CD4-positive, CD25-positive, alpha-beta regulatory T cell (primary cell): ENCODE results near the gene ATXN1L. TPM values are rescaled to one million over a fixed set of nuclear protein-coding genes. Genes with fewer than 3 reads are reported as not detected.
"Not testable (repeated sequence)": the region's sequence is repeated elsewhere in the genome, so short reads cannot be mapped to it uniquely, and the experiment has no call there.

Source experiments
- ATAC-seq, 2 donors: fragments of 150-1000 bp; cut with Tn5 transposase; one replicate each; pipeline ENCODE4 v1.10.0; 2021; ENCODE audit warnings: low read depth in 2 of 2, moderate number of reproducible peaks in 2 of 2, moderate library complexity in 1 of 2
- DNase-seq, 3 donors: peaks; one replicate each; pipeline versions ENCODE4 v3.0.0 to v3.0.0-alpha.2; 2012 to 2022; ENCODE audit warnings: mixed read lengths in 1 of 3
- H3K27ac ChIP-seq: one replicate; pipeline ENCODE4 v1.7.0; 2013; ENCODE audit warnings: mild to moderate bottlenecking, low read length; ENCODE audit not compliant: insufficient read depth, poor library complexity, severe bottlenecking
- H3K27me3 ChIP-seq: one replicate; pipeline ENCODE4 v1.7.0; 2013; ENCODE audit warnings: low read length; ENCODE audit not compliant: control insufficient read depth, insufficient read depth
- H3K36me3 ChIP-seq: one replicate; pipeline ENCODE4 v1.7.0; 2013; ENCODE audit warnings: mild to moderate bottlenecking, low read length, moderate library complexity; ENCODE audit not compliant: control insufficient read depth, insufficient read depth
- H3K4me1 ChIP-seq: 2 replicates; pipeline ENCODE4 v1.7.0; 2013; ENCODE audit warnings: mild to moderate bottlenecking, low read length; ENCODE audit not compliant: insufficient read depth, control insufficient read depth, poor library complexity, severe bottlenecking
- H3K4me3 ChIP-seq: one replicate; pipeline ENCODE4 v1.7.0; 2013; ENCODE audit warnings: low read depth, mild to moderate bottlenecking, low read length, moderate library complexity
- H3K9me3 ChIP-seq, 2 experiments: 1 replicate in 1 of 2; 2 replicates in 1 of 2; pipeline ENCODE4 v1.7.0; 2013; ENCODE audit warnings: low read length in 2 of 2, mild to moderate bottlenecking in 1 of 2, moderate library complexity in 1 of 2; ENCODE audit not compliant: control insufficient read depth in 2 of 2
- H3K27ac Mint-ChIP-seq, 3 donors: one replicate each; pipeline ENCODE4 v1.8.0; 2020 to 2022; ENCODE audit warnings: mild to moderate bottlenecking in 3 of 3, mixed read lengths in 3 of 3, moderate library complexity in 2 of 3
- H3K27me3 Mint-ChIP-seq: one replicate; pipeline ENCODE4 v1.8.0; 2022; ENCODE audit warnings: mild to moderate bottlenecking, mixed read lengths
- H3K36me3 Mint-ChIP-seq: one replicate; pipeline ENCODE4 v1.8.0; 2020; ENCODE audit warnings: mixed read lengths
- H3K4me1 Mint-ChIP-seq, 4 donors: one replicate each; pipeline ENCODE4 v1.8.0; 2020 to 2022; ENCODE audit warnings: mixed read lengths in 4 of 4, mild to moderate bottlenecking in 1 of 4
- H3K4me3 Mint-ChIP-seq, 4 donors: one replicate each; pipeline ENCODE4 v1.8.0; 2020 to 2022; ENCODE audit warnings: mild to moderate bottlenecking in 4 of 4, mixed read lengths in 4 of 4, moderate library complexity in 3 of 4
- H3K9me3 Mint-ChIP-seq, 7 donors: one replicate each; pipeline ENCODE4 v1.8.0; 2020 to 2022; ENCODE audit warnings: mixed read lengths in 7 of 7, mild to moderate bottlenecking in 3 of 7, moderate library complexity in 2 of 7
- polyA plus RNA-seq, 4 donors: library from polyadenylated mRNA; unstranded; fragments of 300-500 nt; fragmentation: Illumina TruSeq; gene quantifications; one replicate each; pipeline ENCODE4 v1.2.3, GENCODE V29; 2021
- total RNA-seq: library from RNA; stranded (reverse); gene quantifications from one replicate; pipeline ENCODE4 v1.2.3, GENCODE V29; 2022

Gene ATXN1L
- total and polyA plus RNA-seq, 5 donors from 2014 or later: 7.7 to 46.8 (median 11.1) TPM

- Mint-ChIP-seq H3K4me3 (peak overlapping the region in 3 of 4 donors; percentile 44 to 73 (median 70)), H3K36me3 (peaks cover 34% of the 10 kb centered on the region), H3K27ac (peak overlapping the region; percentile 86 to 99 (median 87)), H3K27me3 (no peaks in the 10 kb centered on the region), H3K4me1 (peaks cover 24 to 72% (median 62%) of the 10 kb centered on the region in 4 donors), H3K9me3 (no peaks in the 10 kb centered on the region)
- ATAC-seq (peak in 1 of 2 donors; percentile 23), DNase-seq (peak in 1 of 3 donors; percentile 74)
- H3K27me3 ChIP-seq: no peaks in the 10 kb centered on the region
- peaks cover 46% of the 10 kb centered on the region for H3K36me3 ChIP-seq
- peaks cover 26% of the 10 kb centered on the region for H3K4me1 ChIP-seq
- no peaks in the 10 kb centered on the region for H3K9me3 ChIP-seq
- no peak overlapping the region for H3K27ac ChIP-seq
- peak overlapping the region; percentile 21 for H3K4me3 ChIP-seq
These were observed 7.6 kb downstream of the ATXN1L start for GRCh38 chr16:71853413-71853812.

- Histone ChIP-seq H3K4me3 (no peak overlapping the region), H3K4me1 (peaks cover 26% of the 10 kb centered on the region), H3K27ac (no peak overlapping the region), H3K9me3 (no peaks in the 10 kb centered on the region), H3K36me3 (peaks cover 46% of the 10 kb centered on the region), H3K27me3 (no peaks in the 10 kb centered on the region)
- peaks cover 35% of the 10 kb centered on the region for H3K36me3 Mint-ChIP-seq
- peak overlapping the region in 2 of 3 donors; percentile 86 to 87 for H3K27ac Mint-ChIP-seq
- no peaks in the 10 kb centered on the region for H3K27me3 Mint-ChIP-seq
- H3K4me3 Mint-ChIP-seq: peak overlapping the region in 3 of 4 donors; percentile 28 to 85 (median 73)
- peaks cover 28 to 78% (median 60%) of the 10 kb centered on the region in 4 donors for H3K4me1 Mint-ChIP-seq
- ATAC-seq: no peak
- DNase-seq: no peak
- no peaks in the 10 kb centered on the region for H3K9me3 Mint-ChIP-seq
These were observed 8.7 kb downstream of the ATXN1L start for GRCh38 chr16:71854369-71854948.

GRCh38 chr16:71855937-71856662 lies 10.3 kb downstream of the ATXN1L start:
- peaks cover 42% of the 10 kb centered on the region for H3K36me3 ChIP-seq
- Mint-ChIP-seq H3K27ac (peak overlapping the region in 2 of 3 donors; percentile 30 to 81), H3K36me3 (peaks cover 25% of the 10 kb centered on the region), H3K4me1 (peaks cover 28 to 72% (median 54%) of the 10 kb centered on the region in 4 donors), H3K27me3 (no peaks in the 10 kb centered on the region), H3K9me3 (no peaks in the 10 kb centered on the region), H3K4me3 (peak overlapping the region; percentile 20 to 46 (median 28))
- no peaks in the 10 kb centered on the region for H3K27me3 ChIP-seq
- no peaks in the 10 kb centered on the region for H3K9me3 ChIP-seq
- peaks cover 26% of the 10 kb centered on the region for H3K4me1 ChIP-seq
- ATAC-seq (peak; percentile 38 to 40), DNase-seq (peak in 1 of 3 donors; percentile 52)
- H3K27ac ChIP-seq: peak overlapping the region; percentile 48
- no peak overlapping the region for H3K4me3 ChIP-seq

GRCh38 chr16:71859762-71860521 lies 14.2 kb downstream of the ATXN1L start:
- no peak overlapping the region for H3K4me3 Mint-ChIP-seq
- ATAC-seq: no peak

GRCh38 chr16:71863995-71864394 lies 18.2 kb downstream of the ATXN1L start:
- DNase-seq: no peak
- Mint-ChIP-seq H3K36me3 (peaks cover 48% of the 10 kb centered on the region), H3K27ac (peak overlapping the region in 1 of 3 donors; percentile 25), H3K4me1 (peaks cover 4 to 11% (median 5%) of the 10 kb centered on the region in 4 donors), H3K4me3 (no peak overlapping the region), H3K27me3 (no peaks in the 10 kb centered on the region), H3K9me3 (no peaks in the 10 kb centered on the region)
- H3K27ac ChIP-seq: no peak overlapping the region
- H3K27me3 ChIP-seq: no peaks in the 10 kb centered on the region
- no peak overlapping the region for H3K4me3 ChIP-seq
- no peaks in the 10 kb centered on the region for H3K4me1 ChIP-seq
- H3K9me3 ChIP-seq: no peaks in the 10 kb centered on the region
- peaks cover 80% of the 10 kb centered on the region for H3K36me3 ChIP-seq
- ATAC-seq: no peak

More at GRCh38 chr16:71859762-71860521, 14.2 kb downstream of the ATXN1L start:
- Mint-ChIP-seq H3K36me3 (peaks cover 39% of the 10 kb centered on the region), H3K27ac (peak overlapping the region in 2 of 3 donors; percentile 31 to 43), H3K4me1 (peaks cover 20 to 37% (median 25%) of the 10 kb centered on the region in 4 donors), H3K9me3 (no peaks in the 10 kb centered on the region), H3K27me3 (no peaks in the 10 kb centered on the region)
- no peak overlapping the region for H3K27ac ChIP-seq
- H3K27me3 ChIP-seq: no peaks in the 10 kb centered on the region
- peaks cover 71% of the 10 kb centered on the region for H3K36me3 ChIP-seq
- no peak for DNase-seq
- H3K4me3 ChIP-seq: no peak overlapping the region
- H3K4me1 ChIP-seq: peaks cover 5% of the 10 kb centered on the region
- H3K9me3 ChIP-seq: no peaks in the 10 kb centered on the region

GRCh38 chr16:71865173-71865863 lies 19.5 kb downstream of the ATXN1L start:
- H3K9me3 Mint-ChIP-seq: no peaks in the 10 kb centered on the region
- no peaks in the 10 kb centered on the region for H3K9me3 ChIP-seq
- H3K4me3 Mint-ChIP-seq: no peak overlapping the region
- no peak for DNase-seq
- H3K27me3 Mint-ChIP-seq: no peaks in the 10 kb centered on the region
- no peak for ATAC-seq
- H3K27ac ChIP-seq: no peak overlapping the region
- peaks cover 8 to 12% (median 11%) of the 10 kb centered on the region in 4 donors for H3K4me1 Mint-ChIP-seq
- peak overlapping the region in 1 of 3 donors; percentile 35 for H3K27ac Mint-ChIP-seq
- H3K4me1 ChIP-seq: no peaks in the 10 kb centered on the region
- peaks cover 74% of the 10 kb centered on the region for H3K36me3 ChIP-seq
- peaks cover 49% of the 10 kb centered on the region for H3K36me3 Mint-ChIP-seq
- no peak overlapping the region for H3K4me3 ChIP-seq
- H3K27me3 ChIP-seq: no peaks in the 10 kb centered on the region

- H3K27me3 Mint-ChIP-seq, DNase-seq: not testable (repeated sequence)
These were observed 21.4 kb downstream of the ATXN1L start for GRCh38 chr16:71867175-71867574.

More at GRCh38 chr16:71867175-71867574, 21.4 kb downstream of the ATXN1L start:
- not testable (repeated sequence) for H3K4me3 ChIP-seq, H3K27ac Mint-ChIP-seq, H3K27ac ChIP-seq, H3K27me3 ChIP-seq, H3K4me3 Mint-ChIP-seq, H3K9me3 Mint-ChIP-seq, H3K9me3 ChIP-seq, ATAC-seq, H3K4me1 ChIP-seq
- peaks cover 40% of the 10 kb centered on the region for H3K36me3 Mint-ChIP-seq
- peaks cover 13 to 19% (median 16%) of the 10 kb centered on the region in 4 donors for H3K4me1 Mint-ChIP-seq
- H3K36me3 ChIP-seq: peaks cover 66% of the 10 kb centered on the region
